ENCODE measurements around the gene ATAD5. TPM values are rescaled to one million over a fixed set of nuclear protein-coding genes. Genes with fewer than 3 reads are reported as not detected.
A peak's percentile ranks its signal among the peaks of the same experiment; 100 is the strongest.
"Not testable (repeated sequence)": the region's sequence is repeated elsewhere in the genome, so short reads cannot be mapped to it uniquely, and the experiment has no call there.

Gene ATAD5
- total RNA-seq, 2 donors from 2014 or later: 2.0 to 3.7 TPM

DNA sequence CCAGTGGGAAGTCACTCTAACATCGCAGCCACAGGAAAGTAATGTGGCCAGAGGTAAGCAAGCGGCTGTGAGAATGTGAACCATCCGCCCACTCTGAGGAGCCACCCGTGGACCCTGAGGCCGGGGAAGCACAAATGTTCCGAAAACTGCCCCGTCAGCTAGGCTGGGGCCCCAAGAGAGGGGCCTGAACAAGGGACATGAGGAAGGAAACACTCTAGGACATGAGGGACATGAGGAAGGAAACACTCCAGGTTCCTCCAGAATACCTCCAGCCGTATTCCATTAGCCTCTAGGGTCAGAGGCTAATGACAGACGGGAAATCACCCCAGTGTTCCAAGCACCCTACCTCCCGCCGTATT is 74.0 kb downstream of the ATAD5 start:
- intact Hi-C loops (cut with DNase I, micrococcal nuclease): no loop called here
- ATAC-seq: peak; percentile 54
- no peak for DNase-seq

DNA sequence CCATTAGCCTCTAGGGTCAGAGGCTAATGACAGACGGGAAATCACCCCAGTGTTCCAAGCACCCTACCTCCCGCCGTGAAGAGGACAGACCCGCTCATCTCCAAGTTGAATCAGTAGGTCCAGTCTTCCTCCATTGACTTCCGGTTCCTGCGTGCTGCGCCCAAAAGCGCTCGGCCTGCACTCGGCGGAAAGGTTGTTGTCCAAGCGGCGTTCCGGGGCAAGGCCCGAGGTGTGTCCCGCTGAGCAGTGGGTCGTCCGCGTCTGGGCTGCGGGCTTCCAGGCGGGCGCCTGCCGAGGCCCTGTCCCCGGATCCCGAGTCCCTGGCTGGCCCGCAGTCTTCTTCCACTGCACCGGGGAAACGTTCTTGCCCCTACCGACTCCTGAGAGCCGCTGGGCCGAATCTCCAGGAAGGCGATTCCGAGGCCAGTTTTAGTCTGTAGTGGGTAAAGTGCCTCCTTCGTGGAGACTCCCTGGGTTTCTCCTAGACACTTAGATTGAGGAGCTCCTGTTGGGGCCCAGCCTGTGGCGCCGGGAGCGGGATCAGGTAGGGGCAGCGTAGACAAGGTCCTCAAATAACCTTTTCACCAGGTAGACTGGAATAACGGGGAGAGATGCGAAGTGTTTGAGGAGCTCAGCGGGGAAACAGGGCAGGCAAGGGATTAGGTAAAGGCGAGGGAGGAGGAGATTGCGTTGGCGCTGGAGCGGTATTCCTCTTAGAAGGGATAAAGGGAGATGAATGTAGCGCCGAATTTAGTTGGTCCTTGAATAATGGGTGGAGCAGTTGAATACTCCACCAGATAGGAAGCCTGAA is 74.5 kb downstream of the ATAD5 start, which contains the start of gene TEFM:
TSS of gene TEFM (minus strand) at position 138 of the 811 bp plus-strand sequence. CDS start at position 98, 40 bp downstream.
- DNase-seq: peak; percentile 87 to 90
- intact Hi-C loops (cut with DNase I, micrococcal nuclease): no loop called here

DNA sequence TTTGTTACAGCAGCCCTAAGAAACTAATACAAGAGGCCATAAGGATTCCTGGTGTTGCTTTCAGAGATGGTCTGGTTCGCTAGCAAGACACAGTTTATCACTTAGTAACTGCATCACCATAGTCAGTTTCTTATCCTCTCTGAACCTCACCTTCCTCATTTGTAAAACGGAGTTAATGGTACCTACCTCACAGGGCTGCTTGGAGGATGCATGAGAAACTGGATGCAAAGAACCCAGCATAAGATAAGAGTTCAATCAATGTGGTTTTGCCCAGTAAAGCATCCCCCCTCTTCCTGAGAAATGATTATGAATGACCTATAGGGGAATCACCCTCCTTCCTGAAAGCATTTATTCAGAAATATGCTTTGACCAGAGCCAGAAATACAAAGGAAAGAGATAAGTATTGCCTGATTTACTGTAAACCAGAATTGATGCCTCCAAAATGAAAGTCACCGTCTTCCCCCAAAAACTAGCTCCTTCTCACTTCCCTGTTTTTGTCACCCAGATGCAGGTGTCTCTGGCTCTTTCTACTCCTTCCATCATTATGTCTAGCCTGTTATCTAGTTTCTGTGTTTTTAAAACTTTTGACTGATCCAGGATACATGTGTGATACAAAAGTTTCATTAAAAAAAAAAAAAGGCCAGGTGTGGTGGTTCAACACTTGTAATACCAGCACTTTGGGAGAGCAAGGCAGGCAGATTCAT is 77.1 kb downstream of the ATAD5 start:
- no peak for DNase-seq

More for the DNA sequence above, 74.5 kb downstream of the ATAD5 start, which contains the start of gene TEFM:
- ATAC-seq: peak; percentile 98

DNA sequence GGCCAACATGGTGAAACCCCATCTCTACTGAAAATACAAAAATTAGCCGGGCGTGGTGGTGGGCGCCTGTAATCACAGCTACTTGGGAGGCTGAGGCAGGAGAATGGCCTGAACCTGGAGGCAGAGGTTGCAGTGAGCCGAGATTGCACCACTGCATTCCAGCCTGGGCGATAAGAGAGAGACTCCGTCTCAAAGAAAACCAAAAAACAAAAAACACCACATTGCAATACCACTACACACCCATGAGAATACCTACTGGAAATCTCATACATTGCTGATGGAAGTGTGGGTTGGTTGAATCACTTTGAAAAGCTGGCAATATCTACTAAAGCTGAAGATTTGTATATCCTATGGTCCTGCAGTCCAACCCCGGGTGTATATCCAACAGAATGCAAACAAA is 78.4 kb downstream of the ATAD5 start:
- intact Hi-C loops (cut with DNase I, micrococcal nuclease); DNase-seq; ATAC-seq: not testable (repeated sequence)

More for the DNA sequence above, 77.1 kb downstream of the ATAD5 start:
- ATAC-seq: no peak
- intact Hi-C loops (cut with DNase I, micrococcal nuclease): no loop called here

DNA sequence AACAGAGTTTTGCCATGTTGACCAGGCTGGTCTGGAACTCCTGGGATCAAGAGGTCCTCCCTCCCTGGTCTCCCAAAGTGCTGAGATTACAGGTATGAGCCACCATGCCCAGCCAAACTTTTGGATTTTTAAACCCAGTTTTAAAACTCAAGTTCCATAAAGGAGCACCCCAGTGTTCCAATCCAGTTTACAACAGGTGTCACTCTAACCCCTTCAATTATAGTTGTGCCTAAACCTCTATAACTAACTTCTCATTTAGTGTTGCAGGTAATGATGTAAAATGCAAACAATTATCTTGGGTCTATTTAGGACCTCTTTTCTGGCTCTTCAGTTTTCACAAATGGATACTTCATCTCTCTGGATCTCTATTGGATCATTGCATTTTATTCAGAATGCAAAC is 82.2 kb downstream of the ATAD5 start:
- ATAC-seq: no peak
- DNase-seq: no peak
- intact Hi-C loops (cut with DNase I, micrococcal nuclease): no loop called here

DNA sequence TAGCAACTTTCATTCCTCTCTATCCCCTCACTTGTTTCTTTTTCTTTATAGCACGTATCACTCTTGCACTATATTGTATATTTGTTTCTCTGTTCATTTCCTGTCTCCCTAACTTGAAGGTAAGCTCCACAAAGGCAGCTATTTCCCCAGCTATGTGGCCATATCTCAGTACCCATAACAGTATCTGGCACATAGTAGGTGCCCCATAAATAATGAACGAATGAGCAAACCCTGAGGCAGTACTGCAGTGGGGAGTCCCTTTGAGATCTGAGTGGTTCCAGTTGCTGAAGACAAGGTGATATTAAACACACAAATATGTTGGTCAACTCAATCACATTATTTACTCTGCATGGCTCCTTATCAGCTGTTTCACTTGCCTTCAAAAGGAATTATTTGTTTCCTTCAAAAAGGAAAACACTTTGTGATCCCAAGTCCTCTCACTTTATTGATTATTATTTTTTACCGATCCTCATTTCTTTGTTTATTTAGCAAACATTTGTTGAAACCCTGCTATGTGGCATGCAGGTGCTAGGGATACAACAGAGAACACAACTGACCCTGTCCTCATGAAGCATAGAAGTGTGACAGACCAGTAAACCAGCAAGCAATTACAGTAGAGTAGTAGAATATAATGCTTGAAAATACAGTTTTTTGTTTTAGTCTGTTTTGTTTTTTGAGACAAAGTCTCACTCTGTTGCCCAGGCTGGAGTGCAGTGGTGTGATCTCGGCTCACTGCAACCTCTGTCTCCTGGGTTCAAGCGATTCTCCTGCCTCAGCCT is 84.3 kb downstream of the ATAD5 start:
- DNase-seq (no peak), ATAC-seq (no peak)
- intact Hi-C loops (cut with DNase I, micrococcal nuclease): no loop called here

DNA sequence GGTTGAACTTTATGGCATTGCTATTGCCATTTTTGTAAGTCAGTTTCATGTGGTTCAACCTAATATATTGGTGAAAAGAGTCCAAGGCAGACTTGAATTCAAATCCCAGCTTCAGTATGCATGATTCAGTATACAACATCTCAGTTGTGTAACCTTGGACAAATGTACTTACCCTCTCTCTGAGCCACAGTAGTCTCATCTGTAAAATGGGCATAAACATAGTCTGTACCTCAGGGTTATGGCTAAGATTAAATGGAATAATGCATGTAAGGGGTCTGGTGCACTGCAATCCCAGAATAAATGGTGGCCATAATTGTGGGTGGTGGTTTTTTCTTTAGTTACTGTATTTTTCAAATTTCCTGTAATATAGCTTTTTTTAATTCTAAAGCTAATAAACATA is 85.3 kb downstream of the ATAD5 start:
- DNase-seq (no peak), ATAC-seq (no peak)
- intact Hi-C loops (cut with DNase I, micrococcal nuclease): no loop called here

DNA sequence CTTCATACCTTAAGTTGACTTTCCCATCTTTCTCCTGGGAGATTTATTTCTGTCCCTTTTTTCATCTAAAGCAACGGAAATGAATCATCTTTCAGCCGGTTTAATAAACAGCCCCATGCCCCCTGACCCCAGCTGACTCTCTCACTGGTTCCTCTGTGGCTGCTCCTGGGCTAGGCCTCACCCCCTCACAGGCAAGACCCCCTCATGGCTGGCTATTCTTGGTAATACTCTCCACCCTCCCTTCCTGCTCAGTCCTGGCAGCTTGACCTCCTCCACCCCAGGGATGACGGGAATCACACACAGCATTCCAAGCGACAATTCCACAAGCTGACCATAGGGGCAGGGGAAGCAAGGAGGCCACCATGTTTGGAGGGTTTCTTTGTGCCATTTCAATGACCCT is 88.5 kb downstream of the ATAD5 start:
- ATAC-seq (no peak), DNase-seq (no peak)
- intact Hi-C loops (cut with DNase I, micrococcal nuclease): no loop called here

DNA sequence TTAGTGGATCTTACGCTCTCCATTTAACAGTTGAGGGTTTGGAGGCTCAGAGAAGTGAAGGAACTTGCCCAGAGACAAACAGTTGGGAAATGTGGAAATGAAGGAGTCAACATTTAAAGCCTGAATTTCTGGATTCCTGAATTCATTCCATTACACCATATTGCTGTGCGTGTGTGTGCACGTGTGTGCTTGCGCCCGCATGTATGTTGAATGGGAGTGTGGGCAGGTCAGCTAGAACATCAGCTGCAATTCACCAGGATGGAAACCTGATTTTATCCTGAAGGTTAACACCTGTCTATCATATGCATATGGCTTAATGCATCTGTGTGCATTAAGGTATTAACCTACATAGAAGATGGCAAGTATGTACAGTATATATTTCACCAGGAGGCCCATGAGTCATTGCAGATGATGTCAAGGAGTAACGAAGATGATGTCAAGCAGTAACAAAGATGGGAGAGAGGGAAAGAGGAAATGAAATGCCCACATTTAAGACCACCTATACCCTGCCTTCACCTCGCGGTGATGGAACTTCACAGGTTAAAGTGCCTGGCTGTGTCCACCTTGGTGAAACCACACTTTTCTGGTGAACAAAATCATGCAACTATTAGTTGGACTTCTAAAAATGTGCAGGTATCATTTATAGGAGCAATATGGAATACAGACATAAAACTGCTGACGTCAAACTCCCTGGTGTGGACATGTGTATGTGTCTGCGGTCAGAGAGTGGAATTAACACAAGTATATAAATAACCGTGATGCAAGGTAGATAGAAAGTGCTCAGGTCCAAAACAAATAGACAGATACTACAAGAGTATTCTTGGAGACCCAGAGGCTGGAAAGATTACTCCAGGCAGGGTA is 89.1 kb downstream of the ATAD5 start:
- intact Hi-C loops (cut with DNase I, micrococcal nuclease): no loop called here
- no peak for DNase-seq
- ATAC-seq: peak; percentile 7

DNA sequence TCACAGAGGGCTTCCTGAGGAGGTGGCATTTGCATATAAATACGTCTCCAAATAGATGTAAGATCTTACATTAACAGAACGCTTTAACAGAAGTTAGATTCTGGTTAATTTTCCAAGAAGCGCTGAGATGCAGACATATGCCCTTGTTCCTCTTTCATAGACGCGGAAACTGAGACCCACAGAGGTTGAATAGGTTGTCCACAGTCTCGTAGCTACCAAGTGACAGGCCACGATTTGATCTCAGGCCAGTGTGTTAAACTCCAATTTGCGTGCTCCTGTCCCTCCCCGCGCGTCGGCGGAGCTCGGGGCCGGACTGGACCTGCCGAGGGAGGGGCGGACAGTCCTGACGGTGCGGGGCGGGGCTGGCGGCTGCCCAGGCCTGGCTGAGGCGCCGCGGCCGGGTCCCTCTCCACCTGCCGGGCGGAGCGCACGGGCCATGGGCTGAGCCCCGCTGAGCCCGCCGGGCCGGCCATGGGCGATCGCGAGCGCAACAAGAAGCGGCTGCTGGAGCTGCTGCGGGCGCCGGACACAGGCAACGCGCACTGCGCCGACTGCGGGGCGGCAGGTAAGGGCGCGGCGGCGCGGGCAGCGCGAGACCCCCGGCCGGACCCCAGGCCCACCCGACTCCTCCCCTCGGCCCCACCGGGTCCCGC is 89.9 kb downstream of the ATAD5 start, which contains the start of gene ADAP2:
TSS of gene ADAP2 (plus strand) at position 402 of the 653 bp plus-strand sequence. CDS start at position 472, 70 bp downstream.
- peak; percentile 69 to 77 for DNase-seq
- peak; percentile 97 for ATAC-seq
- intact Hi-C loops (cut with DNase I, micrococcal nuclease): no loop called here

DNA sequence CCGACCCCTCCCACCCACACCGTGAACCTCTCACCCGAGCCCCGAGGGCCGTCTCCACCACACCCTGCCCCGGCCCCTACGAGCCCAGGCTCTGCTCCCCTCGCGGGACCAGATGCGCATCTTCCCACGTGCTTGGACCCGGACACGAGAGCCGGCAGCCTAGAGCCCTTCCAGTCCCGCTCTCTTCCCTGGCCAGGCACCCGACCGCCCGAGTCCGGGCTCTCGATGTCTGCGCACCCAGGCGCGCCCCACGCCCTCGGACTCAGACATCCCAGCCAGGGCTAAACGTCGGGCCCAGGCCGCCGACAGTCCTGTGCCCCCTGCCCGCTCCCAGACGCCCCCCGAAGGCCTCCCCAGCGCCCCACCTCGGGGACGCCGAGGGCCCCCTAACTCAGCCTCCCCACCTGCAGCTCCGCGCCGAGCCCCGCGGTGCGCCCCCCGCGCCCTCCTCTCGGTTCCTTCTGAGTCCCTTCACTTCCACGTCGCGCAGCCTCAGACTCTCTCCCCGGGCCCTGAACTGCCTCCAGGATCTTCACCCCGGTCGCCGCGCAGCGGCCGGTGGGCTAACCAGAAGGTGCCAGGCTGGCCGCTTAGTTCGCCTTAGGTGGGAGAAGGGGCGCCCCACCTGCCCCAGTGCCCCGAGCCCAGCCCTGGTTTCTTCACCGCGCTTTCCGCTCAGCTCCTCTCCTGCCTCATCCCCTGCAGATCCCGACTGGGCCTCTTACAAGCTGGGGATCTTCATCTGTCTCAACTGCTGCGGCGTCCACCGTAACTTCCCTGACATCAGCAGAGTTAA is 90.7 kb downstream of the ATAD5 start:
- ATAC-seq (peak; percentile 58), DNase-seq (peak in 1 of 2 donors; percentile 34)
- intact Hi-C loops (cut with DNase I, micrococcal nuclease): no loop called here

DNA sequence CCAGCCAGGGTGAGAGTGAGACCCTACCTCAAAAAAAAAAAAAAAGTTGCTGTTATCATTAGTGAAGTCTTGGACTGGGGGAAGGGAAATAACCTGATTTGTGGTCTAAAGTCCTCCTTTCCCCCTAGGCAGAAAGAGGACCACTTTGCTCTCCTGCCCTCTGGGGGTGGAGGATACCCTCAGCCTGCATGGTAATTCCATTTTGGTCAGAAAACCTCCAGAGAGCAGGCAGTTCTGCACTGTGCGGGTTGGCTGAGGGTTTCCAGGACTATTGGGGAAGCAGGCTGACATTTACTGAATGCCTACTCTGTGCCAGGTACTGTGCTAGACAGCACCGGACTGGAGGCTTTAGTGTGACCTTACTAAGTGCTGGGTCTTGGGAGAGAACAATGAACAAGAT is 92.6 kb downstream of the ATAD5 start:
- intact Hi-C loops (cut with DNase I, micrococcal nuclease): no loop called here
- DNase-seq (no peak), ATAC-seq (no peak)

DNA sequence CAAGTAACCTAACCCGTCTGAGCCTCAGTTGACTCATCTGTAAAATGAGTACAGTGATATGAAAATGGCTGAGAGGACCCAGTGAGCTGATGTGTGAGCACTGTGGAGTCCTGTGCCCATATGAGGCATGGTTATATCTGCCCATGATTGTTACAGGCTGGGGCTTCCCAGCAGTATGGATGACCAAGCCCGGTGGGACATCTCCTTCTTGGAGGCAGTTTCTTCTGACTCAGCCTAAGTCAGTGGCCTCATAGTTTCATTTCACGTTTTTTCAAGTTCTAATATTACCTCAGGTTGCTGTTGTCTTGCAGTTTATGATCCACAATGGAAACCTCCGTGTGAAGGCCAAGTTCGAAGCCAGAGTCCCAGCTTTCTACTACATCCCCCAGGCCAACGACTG is 94.8 kb downstream of the ATAD5 start:
- intact Hi-C loops (cut with DNase I, micrococcal nuclease): no loop called here
- DNase-seq (no peak), ATAC-seq (no peak)

DNA sequence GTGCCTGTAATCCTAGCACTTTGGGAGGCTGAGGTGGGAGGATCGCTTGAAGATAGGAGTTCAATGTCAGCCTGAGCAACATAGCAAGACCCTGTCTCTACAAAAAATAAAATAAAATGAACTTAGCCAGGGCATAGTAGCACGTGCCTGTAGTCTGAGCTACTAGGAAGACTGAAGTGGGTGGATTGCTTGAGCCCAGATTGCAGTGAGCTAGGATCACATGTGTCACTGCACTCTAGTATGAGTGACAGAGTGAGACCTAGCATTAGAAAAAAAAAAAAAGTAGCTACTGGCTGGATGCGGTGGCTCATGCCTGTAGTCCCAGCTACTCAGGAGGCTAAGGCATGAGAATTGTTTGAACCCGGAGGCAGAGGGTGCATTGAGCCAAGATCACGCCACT is 96.0 kb downstream of the ATAD5 start:
- intact Hi-C loops (cut with DNase I, micrococcal nuclease): no loop called here
- no peak for ATAC-seq
- no peak for DNase-seq

DNA sequence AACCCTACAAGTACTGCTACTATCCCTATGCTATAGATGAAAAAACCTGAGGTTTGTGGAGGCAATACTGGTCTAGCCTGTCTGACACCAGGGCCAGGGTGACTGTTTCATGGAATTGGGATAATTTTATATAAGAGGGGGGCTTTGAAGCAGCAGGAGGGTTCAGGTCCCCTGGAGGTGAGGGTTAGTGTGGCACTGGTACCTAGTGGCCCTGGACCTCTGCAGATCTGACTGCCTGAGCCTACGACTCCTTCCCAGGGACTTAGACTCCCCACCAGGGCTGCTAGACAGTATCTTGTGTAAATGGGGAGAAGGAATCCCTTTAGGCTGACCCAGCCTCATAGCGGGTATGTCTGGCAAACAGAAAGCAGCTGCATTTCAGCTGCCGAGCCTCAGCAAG is 96.8 kb downstream of the ATAD5 start:
- DNase-seq (no peak), ATAC-seq (no peak)
- intact Hi-C loops (cut with DNase I, micrococcal nuclease): no loop called here

DNA sequence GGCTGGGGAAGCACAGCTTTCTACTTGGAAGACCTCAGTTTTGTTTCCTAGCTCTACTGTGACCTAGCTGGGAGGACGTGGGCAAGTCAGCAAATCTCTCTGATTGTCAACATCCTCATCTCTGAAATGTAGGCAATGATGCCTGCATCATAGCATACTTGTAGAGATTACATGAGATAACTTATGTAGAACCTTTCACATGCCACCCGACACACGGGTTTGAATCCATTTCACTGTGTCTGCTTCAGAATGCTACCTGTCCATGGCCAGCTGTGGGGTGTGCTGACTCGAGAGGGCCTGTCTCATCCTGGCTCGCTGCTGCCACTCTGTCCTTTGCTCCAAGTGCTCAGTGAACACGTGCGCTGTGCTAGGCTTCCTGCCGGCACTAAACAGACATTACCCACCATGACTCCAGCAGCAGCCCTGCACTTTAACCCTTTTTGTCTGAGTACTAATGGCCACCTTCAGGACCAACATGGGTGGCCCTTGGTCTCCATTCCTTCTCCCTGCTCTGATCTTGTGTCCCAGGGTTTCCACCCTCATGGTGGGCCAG is 97.4 kb downstream of the ATAD5 start:
- intact Hi-C loops (cut with DNase I, micrococcal nuclease): no loop called here
- DNase-seq (no peak), ATAC-seq (no peak)

DNA sequence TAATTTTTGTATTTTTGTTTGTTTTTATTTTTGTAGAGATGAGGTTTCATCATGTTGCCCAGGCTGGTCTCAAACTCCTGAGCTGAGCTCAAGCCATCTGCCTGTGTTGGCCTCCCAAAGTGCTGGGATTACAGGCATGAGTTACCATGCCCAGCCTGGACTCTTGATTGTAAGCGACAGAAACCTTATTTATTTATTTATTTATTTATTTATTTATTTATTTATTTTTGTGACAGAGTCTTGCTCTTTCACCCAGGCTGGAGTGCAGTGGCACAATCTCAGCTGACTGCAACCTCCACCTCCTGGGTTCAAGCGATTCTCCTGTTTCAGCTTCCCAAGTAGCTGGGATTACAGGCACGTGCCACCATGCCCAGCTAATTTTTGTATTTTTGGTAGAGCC is 98.1 kb downstream of the ATAD5 start:
- DNase-seq; intact Hi-C loops (cut with DNase I, micrococcal nuclease); ATAC-seq: not testable (repeated sequence)

Measured in left colon (tissue), 2 donors.